ENCODE data around the gene SLC5A10.

GRCh38 chr17:19015428-19015827 lies 63.5 kb downstream of the SLC5A10 start:
- TF ChIP-seq, protein P1, sequence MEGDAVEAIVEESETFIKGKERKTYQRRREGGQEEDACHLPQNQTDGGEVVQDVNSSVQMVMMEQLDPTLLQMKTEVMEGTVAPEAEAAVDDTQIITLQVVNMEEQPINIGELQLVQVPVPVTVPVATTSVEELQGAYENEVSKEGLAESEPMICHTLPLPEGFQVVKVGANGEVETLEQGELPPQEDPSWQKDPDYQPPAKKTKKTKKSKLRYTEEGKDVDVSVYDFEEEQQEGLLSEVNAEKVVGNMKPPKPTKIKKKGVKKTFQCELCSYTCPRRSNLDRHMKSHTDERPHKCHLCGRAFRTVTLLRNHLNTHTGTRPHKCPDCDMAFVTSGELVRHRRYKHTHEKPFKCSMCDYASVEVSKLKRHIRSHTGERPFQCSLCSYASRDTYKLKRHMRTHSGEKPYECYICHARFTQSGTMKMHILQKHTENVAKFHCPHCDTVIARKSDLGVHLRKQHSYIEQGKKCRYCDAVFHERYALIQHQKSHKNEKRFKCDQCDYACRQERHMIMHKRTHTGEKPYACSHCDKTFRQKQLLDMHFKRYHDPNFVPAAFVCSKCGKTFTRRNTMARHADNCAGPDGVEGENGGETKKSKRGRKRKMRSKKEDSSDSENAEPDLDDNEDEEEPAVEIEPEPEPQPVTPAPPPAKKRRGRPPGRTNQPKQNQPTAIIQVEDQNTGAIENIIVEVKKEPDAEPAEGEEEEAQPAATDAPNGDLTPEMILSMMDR (IDR thresholded peaks at IDR 0.05), result no peak
- TF ChIP-seq POLR2A (IDR thresholded peaks at IDR 0.05), result no peak
